ENCODE measurements around the gene MEAK7.

MEAK7 gene

DNA sequence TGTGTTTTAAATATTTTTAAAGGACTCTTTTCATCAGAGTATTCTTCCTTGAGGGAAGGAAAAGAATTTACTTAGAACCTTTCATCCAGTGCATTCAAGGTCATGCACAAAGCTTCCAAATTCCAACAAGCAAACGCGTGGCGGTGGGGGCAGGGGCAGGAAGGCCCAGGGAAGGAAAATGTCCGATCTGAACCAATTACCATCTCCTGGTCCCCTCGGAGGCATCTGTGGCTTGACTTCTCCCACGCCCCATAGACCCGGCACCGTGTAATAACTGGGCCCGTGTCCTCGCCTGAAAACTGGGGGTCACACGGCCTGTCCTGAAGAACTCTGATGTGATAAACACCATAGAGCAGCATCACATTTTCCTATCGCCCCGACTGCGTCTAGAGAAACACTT lies 18.3 kb downstream of the MEAK7 start:
- DNase-seq = no peak

DNA sequence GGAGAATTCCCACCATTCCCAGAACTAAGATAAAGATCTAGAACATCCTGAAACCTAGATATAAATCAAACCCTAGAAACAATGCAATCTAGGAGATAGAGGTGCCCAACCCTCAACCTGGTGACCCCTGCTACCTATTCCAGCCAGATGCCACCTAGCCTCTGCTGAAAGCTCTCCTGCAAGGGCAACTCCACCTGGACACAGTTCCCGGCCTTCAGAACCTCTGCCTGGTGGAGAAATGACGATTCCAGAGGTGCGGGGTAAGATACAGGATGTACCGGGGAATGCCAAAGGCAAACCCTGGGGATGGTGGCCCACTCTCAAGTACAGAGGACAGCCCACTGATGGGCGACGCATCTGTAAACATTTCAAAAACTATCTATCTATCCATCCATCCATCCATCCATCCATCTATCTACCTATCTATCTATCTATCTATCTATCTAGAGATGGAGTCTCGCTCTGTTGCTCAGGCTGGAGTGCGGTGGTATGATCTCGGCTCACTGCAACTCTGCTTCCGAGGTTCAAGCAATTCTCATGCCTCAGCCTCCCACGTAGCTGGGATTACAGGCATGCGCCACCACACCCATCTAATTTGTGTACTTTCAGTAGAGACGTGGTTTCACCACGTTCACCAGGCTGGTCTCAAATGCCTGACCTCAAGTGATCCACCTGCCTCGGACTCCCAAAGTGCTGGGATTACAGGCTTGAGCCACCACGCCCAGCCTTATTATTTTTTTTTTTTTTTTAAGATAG lies 19.0 kb downstream of the MEAK7 start:
- no peak for DNase-seq

DNA sequence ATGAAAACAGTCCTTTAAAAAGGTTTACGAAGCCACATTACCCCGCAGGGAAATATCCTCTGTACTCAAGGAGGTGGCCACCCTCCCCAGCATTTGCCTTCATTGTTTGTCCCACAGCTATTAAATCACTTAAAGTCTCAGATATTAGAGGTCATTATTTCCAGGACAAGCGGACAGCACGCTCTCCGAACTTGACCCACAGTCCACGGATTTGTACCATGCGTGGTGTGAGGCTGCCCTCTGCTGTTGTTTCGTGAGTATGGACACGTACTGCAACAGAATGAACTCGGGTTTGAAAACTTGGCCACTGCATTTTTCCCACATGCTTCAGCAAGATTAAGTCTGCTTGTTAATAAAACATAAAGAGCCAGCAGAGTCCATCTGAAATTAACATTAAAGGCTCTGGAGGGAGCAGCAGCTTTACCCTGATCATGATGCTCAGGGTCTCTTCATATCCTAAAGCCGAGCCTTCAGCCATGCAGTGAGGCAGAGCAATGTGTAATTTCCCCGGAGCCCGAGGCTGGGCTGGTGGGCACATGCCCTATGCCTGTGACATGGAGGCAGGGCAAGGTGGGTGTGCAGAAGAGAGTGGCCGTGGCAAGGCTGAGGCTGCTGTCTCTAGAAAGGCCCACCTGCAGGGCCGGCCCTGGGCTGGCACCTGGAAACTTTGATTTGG lies 19.7 kb downstream of the MEAK7 start:
- no peak for DNase-seq

DNA sequence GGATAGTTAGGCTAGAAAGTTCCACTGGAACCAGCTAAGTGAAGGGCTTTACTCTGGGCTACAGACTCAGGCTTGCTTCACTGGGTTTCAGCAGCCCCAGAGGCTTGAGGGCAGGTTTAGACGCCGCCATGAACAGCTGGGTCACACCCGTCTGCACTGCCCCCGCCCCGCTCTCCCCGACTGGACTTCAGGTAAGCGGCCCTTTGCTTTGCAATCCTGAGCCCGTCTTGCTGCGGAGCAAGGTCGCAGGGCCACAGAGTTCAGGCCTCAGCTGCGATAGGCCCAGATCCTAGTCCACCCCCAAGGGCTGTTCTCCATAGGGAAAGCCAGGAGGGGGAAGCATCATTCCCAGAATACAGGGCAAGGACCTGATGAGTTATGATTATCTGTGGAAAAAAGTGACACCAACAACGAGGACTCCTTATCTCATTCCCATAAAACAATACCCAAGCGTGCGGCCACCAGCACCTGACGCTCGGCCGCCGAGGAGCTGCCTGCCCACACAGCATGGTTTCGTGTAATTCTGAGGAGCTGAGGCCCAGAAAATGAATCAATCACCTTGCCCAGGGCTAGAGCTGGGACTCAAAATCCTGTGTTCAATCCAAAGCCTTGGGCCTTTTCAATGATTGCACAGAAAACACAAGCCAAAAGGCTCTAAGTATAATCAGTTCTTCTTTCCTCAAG lies 20.4 kb downstream of the MEAK7 start:
- no peak for DNase-seq

DNA sequence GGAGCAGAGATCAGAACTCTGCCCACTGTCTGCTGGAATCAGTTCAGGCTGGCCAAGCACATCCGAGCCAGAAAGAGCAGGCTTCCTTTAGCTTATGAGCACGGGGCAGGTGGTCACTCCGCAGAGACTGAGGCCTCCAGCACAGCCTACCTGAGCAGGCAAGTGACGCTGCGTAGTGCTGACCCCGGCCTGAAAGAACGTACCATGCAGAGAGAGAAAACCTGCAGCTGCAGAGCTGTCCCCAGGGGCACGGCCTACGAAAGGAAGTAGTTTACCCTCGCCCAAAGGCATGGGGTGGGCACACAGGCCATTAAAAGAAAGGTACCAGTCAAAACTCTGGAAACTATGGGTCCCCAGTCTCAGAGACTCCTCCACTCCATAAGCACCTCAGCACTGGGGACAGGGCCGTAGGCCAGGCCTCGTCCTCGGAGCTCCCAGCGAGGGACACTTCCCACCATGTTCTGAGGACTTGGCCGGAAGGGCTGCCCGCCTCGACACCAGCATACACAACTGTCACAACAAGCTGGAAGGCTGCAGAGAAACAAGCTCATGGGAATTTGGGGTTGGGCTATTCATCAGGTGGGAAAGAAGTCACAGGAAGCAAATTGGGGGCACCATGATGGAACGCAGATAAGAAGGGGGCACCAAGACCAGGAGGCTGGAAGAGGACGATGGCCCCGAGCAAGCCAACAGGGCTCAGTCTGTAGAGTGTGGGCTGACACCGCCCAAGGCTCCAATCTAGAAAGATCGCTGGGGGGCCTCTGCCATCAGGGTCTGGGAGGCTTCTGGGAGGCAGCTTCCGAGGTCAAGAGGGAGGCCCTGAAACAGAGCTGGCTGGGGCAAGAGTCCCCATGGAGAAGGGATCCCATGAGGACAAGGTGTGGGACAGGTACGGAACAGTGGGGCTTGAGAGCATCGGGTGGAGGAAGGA lies 21.2 kb downstream of the MEAK7 start:
- no peak for DNase-seq

DNA sequence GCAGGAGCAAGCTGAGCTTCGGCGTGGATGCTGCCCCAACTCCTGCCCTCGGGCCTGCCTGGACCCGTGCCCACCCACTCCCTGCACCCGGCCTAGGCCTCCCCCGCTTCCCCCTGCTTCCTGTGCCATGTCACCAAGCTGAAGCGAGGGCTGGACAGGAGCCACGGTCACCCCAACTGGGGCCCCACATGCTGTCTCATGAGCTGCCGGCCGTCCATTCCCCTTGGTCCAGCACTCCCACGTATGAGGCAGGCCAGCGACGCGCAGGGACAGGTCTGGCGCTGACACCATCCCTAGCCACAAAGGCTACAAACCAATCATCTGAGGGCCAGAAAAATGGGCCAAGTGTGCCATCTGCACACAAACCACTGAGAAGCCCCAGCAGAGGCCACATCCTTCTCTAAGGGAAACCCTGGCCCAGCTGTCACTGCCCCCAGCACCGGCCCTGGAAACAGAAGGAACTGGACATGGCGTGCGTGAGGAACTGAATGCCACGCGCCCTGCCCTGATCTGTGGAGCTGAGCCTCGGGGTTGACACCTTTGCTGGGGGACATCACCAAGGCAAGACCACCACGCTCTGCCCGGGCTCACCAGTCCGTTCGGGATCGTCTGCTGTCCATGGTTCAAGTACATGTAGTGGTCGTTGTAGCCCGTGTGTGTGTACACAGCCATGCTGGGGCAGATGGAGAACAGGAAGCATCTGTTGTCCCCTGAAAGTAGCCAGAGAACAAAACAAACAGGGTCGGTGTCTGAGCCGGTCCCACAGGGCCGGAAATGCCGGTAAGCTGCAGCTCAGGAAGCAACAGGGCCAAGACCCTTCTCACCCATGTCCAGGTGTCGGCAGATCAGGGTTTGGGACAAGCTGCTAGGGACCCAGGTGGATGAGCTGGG lies 22.2 kb downstream of the MEAK7 start:
- DNase-seq = no peak

DNA sequence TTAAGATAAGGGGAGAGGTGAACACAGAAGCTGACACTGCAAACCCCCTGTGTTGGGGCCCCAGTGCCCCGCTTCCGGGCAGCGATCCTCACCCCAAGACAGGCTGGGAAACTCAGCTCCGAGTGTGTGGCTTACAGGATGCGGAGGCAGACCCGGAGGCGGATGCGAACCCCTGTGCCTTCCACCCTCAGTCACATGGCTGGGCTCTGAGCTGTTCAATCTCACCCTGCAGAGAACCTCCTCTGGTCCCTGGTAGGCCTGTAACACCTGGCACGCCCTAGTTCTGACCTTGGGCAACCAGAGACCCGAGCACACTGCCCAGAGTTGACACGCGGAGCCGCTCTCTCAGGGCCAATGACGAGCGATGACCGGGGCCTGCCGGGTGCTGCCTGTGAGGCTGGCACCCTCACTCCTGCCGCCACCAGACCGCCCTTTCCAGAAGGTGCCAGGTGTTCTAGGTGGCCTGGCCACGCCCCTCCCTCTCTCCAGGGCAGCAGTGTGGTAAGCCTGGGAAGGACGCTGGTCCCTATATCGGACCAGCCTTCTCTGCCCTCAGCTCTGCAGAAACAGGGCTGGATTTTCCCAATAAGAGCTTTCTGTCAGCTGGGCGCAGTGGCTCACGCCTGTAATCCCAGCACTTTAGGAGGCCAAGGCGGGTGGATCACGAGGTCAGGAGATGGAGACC lies 23.3 kb downstream of the MEAK7 start:
- DNase-seq = no peak

DNA sequence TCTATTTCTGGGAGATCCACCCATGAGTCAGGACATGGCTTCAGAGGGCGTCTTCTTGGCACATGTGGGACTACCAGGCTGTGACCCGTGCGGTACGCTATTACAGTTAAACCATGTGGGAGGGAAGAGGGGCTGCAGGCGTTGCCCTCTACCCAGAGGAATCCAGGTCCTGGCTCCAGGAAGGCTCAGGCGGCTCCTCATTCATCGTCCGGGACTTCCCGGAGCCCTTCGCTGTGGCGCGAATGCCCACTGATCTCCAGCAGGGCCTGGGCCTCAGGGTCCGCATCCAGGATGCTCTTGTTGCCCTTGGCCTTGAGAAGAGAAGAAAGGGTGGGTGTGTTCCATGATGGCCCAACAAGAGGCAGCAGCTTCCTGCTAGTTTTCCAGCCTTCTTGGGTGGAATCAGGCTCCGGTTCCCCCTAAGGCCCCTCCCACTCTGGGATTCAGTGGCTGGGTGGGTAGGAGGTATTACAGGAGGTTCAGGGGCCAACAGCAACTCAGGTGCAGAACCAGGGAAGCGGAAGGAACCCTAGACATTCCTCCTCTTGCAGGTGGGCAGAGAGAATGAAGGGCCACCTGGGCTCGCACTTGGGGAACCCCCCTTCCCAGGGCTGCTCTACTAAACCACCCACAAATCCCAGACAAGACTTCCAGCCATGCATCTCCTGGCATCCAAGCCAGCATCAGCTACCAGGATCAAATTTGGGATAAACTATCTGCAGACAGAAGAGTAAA lies 24.6 kb downstream of the MEAK7 start:
- no peak for DNase-seq

DNA sequence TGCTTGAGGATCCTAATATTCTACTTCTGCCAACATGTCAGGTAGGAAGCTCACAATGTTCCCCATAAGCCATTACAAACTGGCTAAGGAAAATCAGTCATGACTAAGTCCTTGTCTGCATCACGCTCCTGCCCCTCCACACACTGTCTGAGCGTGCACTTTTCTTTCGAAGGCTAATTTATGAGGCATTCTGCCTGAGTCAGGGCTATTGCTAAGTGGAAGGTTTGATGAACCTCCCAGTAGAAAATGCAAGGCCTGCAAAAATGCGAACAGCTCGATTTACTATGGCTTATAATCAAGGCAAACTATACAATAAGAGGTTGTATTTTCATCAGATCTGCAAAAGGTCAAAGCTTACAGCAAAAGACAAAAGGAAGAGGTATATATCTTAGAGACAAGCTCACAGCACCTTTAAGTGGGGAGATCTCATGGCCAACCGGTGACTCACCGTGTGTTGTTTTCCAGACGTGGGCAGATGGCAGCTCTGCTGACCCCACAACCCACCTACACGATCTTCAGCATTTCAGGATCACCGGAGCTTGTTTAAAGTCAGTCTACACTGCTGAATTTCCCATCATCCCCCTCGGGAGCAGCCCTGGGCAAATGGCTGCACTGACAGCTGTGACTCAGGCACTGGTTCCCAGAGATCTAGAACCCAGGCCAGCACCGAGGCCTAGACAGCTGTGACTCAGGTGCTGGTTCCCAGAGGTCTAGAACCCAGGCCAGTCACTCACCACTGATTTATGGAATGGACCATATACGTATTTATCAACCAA lies 26.1 kb downstream of the MEAK7 start:
- DNase-seq = no peak

DNA sequence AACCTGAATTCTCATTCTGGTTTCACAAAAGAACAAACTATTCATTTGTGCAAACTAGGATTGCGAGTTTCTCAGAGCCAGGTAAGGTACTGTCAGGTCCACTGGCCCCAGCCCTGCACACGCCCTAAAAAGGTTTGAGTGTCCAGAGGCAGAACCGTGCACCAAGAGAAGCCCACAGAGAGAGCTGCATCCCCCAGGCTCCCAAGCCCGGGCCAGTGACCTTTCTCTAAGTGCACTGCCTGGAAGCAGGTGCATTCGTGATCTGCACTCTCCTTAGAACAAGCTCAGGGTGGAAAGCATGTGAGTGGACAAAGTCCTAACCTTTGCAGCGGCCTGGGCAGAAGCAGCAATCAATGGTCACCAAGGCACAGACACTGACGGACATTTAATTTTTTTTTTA lies 26.8 kb downstream of the MEAK7 start:
- no peak for DNase-seq

DNA sequence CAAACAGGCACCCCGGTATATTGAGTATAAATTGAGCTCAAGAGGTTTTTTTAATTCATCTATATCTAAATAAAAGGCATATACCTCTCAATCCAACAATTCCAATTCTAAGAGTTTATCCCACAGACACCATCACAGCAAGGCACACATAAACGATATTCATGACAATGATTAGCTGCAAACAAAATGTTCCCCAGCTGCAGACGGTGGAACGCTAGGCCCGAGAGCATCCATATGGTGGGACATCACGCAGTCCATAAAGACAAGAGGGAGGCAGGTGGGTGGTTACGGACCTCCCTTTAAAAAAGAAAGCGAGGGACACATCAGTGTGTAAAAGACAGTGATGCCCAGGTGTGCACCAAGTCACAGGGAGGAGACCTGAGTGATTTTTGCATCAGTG lies 28.1 kb downstream of the MEAK7 start:
- DNase-seq = no peak

DNA sequence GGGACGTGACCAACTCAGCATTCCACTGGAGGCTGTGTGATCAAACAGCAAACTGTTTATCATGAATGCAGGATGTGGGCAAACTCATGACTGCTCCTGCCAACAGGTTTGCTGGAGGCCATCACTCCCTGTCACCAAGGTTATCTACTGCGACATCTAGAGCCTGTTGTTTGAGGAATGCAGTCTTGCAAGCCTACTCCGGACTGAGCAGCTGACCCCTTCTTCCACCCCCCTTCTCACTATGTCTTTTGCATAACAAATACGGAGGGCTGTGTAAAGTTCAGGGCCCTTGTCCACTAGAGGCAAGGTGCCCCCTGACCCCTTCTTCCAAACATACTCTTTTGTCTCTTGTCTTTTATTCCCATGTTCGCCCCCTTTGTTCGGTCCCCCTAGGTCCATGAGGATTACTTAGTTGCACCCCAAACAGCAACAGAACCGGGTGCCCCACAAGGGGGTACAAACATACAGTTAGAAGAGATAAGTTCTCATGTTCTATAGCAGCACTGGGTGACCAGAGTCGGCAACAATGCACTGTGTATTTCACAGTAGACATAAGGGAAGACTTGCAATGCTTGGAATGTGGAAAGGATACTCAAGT lies 28.7 kb downstream of the MEAK7 start:
- DNase-seq = no peak

DNA sequence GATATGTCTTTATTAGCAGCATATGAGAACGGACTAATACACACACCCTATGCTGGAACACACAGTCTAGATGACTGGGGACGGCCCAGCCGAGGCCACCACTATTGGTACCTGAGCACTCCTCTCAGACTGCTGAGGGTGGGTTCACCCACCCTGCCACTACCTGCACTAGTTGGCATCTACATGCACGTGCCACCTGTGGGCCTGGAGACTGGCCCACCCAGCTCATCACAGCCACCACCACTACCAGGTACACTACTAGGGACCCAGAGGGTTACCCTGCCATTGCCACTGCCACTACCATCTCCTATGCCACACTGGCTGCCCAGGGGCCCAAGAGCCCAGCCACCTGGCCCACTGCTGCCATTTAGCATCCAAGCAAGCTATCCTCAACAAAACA lies 32.5 kb downstream of the MEAK7 start:
- DNase-seq = no peak

DNA sequence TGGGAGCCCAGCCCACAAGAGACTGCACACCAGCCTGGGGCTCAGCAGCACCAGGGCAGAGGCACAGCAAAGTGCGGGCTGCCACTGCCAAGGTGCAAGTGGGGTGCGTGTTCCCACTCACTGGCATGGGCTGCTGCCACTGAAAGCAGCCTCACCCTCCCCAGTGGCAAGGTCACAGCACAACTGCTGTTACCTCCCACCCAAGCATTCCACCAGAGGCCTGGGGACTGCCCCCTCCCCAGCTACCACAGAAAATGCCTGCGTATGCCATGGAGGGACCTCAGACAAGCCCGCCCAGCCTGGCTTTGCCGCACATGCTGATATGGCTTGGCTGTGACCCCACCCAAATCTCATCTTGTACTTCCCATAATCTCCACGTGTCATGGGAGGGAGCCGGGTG lies 33.1 kb downstream of the MEAK7 start:
- no peak for DNase-seq

DNA sequence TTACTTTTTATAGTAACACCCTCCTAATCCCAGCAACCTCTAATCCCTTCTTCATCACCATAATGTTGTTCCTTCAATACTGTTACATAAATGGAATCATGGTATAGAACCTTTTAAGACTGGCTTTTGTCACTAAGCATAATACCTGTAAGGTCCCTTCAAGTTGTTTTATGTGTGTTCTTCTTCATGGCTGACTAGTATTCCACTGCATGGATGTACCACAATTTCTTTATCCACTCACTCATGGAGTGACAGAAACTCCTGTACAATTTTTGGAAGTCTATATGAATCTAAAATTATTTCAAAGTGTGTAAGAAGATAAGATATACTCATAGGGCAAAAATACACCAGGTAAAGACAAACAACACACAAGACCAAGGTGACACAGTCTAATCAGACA lies 36.8 kb downstream of the MEAK7 start:
- no peak for DNase-seq

DNA sequence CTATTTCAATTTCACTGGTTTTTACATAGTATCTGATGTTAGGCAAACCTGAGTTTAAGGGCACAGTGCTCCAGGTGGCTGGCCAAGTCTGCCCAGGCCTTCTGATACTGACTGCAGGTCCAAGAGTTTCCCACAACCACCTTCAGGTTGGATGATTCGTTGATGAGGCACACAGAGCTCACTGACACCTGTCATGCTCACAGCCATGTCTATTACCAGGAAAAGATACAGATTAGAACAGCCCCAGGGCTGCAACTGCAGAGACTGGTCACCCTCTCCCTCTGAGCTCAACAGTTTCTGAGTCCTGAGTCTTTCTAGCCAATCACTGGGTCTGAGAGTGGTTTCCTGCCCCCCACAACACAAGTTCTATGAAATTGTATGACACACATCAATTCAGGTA lies 37.2 kb downstream of the MEAK7 start:
- DNase-seq = no peak

DNA sequence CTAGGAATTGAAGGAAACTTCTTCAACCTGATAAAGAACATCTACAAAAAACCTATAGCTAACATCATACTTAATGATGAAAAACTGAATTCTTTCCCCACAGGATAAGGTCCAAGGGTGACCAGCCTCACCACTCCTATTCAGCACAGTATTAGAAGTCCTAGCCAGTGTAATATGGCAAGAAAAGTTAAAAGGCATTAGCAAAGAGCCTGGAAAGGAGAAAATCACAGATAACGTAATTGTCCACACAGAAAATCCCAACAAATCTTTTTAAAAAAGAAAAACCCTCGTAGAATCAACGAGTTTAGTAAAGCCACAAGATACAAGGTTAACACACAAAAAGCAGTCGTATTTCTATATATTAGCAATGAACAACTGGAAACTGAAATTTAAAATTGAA lies 37.8 kb downstream of the MEAK7 start:
- DNase-seq = no peak

DNA sequence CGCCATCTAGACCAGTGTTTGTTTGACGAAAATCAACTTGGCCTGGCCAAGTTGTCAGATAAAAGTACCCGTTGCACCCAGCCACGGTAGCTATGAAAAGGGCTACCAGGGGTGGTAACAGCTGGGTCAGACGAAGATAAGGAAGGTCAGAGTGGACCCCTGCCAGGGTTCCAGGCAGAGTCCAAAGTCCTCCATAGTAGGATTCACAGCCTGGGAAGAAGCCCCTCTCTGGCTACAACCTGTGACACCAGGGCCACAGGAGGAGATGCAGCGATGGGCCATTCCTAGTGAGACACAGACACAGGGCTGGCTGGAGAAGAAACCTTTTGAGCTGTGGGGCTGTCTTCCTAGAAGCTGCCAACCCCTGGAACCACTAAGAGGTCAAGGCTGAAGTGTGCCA lies 39.3 kb downstream of the MEAK7 start:
- DNase-seq = no peak

DNA sequence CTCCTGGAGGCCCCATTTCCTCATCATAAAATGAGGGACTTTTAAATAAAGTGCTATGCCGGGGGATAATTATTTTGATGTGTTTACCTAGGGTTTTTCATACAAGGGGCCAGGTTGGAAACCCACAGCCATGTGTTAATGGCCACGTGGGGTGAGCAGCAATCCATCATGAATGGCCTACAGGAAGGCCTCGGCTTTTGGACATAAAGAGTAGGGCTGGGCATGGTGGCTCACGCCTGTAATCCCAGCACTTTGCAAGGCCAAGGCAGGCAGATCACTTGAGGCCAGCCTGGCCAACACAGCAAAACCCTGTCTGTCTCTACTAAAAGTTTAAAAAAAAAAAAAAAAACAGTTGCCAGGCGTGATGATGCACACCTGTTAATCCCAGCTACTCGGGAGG lies 40.3 kb downstream of the MEAK7 start:
- DNase-seq = no peak

DNA sequence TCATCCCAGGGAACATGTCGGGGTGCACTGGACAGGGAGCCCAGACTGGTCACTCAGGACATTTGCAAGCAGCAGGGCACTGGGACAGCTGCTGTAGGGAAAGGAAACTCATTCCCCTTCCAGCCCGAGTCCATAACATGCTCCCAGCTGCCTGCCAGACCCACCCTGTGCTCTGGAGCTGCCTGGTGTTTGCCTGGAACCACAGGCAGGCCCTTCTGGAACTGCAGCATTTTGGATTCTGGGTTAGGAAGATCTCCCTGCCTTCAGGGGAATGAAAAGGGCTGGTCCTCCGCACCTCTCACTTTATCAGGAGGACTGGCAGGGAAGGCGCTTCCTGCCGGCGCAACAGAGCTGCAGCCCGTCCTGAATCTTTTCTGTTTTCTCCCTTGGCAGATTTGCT lies 41.2 kb downstream of the MEAK7 start:
- no peak for DNase-seq
